AG08396 (cell line): ENCODE measurements around the gene MBNL1.

Source experiments
- DNase-seq: peaks from one replicate; pipeline ENCODE4 v3.0.0; 2012; ENCODE audit warnings: low spot score, mixed read lengths

Gene MBNL1

DNA sequence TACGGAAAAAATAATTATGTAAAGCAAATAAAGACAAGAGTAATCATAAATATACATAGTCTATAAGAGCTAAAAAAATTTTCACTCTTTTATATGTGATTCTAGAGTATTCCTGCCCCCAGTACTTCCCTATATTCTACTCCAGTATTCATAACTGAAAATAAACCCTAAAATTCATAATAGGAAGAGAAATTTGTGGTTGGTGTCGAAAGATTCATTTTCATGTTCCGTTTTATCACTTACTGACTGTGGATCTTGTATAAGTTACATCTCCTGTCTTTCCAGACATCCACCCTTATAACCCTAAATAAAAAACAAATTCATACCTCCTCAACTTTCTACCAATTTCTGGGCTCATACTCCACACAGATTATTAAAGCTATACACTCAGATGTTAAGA is 16.0 kb upstream of the MBNL1 start:
- no peak for DNase-seq

DNA sequence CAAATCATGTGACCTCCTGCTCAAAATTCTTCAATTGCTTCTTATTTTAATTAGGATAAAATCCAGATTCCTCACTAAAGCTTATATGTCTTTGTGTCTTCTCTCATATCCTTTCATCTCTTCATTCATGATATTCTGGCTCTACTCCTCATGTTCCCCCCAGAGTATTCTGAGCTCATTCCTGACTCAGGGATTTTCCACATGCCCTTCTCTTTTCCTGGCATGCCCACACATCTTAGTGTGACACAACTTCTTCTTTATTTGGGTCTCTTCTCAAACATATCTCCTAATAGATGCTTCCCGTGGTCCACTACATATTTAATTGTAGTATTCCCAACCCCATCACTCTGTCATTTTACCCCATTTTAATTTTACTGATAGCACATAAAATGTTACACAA is 15.2 kb upstream of the MBNL1 start:
- DNase-seq: no peak

DNA sequence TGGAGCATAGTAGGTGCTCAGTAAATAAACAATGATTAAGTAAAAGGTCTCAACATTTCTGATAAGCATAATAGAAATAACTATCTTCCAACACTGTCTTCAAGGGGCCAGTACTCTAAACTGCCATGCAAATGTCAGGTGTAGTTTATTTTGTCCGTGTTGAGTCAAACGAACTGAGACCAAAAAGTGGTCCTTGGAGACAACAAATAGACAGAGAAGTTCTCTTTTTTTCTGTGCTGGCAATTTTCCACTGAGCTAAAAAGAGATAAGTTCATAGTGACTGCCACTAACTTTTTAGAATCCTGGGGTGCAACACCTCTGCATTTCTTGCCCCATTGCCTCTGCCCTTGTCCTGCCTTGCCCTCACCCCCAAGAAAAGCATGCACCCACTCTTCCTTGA is 14.7 kb upstream of the MBNL1 start:
- no peak for DNase-seq

DNA sequence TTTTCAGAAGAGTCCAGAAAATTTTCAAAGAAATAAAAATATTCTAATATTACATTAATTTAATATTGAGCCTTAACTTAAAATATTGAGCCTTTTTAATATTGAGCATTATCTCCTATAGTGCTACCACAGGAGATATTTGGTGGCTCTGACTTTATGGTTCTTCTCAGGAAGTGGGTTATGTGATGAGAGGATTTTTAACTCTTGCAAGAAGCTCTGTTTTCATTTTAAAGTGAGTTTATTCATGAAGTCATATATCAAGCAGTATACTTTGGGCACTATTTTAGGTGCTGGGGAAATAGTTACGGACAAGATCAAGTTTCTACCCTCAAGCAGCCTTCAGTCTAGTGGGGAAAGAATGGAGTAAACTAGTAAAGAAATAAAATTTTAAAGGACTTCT is 13.4 kb upstream of the MBNL1 start:
- DNase-seq: no peak

DNA sequence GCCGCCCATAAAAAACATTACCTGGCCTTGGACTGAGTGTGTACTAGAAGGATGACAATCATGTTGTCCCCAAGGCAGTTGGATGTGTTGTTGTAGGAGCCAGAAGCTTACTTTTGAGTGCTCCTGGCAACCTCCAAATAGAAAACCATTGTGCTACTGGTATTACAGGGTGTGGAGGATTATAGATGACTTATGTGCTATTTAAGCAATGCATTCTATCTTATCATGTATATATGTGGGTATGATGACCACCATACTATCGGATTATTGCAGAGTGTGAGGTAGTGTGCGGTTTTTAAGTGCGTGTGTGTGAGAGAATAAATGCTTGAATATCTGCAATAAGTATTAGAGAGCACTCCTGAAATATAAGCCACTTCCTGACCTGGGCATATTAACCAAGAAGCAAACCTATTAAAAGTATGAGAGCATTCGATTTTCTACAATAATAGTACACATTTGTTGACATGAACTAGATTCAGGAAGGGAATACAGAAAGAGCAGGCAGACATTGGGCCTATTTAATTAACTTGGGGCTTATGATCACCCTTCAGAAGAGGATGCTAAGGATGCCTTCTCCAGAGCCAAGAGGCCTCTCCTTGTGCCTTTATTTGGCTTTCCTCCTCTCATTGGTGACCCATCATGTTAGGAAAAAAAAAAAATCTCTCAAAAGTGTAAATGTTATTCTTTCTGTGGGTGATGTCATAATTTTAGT is 11.7 kb upstream of the MBNL1 start:
- peak; percentile 11 for DNase-seq

DNA sequence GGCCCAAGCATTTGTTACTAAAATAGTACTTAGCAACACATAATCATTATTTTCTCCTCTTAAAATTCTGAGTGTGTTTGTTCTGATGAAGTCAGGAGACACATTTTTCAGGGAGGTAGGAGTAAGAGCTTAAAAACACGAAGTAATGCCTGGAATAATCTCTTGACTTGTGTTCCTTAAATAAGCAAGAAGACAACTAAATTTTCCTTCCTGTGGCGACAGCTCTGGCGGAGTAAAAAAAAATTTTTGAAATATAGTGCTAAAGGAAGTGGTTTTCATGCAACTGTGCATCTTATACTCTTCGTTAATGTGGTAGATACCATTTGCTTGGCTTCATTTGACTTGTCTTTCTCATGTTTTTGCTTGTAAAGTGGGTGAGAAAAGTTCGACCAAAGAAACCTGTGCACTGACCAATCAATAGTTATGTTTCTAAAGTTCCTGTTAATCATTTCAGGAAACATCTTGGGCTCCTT is 11.1 kb upstream of the MBNL1 start:
- DNase-seq: no peak

DNA sequence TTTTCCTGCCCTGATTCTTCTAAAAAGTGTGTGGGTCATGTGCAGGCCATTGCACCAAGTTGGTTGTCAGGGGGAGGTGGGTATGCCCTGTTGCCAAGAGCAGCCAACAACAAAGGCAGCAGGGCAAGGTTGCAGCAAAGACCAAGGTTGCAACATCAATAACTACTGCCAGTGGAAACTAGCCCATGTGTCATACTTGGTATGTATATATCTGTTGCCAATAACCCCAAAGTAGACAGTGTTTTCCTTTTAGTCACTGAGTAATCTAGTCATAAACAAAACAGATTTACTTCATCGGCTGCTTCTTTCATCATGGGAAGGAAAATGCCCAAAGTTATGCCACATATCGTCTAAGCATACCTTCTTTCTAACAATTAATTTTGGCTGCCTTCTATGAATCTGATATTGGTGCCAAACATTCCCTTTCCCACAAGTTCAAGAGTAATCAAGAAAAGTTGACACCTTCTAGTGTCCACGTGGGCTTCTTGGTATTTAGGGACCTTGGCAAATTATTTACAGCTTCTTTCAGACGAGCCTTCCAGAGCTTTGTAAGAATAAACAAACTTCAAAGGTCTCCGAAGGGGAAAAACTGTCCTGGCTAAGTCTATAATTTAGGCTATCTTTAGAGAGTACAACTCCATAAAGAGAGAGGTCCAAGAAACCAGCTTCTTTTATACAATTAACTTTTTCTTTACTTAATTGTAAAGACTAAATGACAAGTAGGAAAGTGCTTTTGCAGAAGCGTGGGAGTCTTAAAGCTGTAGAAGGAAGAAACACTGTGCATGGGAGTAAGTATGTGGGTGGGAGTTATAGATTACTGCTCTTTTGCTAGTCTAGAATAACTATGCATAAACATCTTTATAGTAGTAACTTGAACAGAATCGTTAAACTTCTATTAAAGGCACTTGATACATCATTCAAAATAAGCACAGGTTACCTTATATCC is 10.0 kb upstream of the MBNL1 start:
- peak; percentile 89 for DNase-seq

DNA sequence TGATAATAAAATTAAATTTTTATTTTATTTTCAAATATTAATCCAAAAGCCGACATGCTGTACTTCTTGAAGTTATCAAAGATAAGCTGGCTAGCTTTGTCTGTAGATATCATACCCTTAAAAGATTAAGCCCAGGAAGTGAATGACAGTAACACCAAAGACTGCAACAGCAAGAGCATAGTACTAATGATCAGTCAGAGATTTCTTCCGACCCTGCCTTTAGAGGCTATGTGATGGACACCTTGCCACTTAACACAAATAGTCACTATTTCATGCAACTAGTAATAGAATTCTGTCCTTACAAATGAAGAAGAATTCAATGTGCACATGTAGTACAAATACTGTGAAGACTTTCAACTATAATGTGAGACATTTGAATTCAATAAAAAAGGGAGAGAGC is 9.3 kb upstream of the MBNL1 start:
- no peak for DNase-seq

DNA sequence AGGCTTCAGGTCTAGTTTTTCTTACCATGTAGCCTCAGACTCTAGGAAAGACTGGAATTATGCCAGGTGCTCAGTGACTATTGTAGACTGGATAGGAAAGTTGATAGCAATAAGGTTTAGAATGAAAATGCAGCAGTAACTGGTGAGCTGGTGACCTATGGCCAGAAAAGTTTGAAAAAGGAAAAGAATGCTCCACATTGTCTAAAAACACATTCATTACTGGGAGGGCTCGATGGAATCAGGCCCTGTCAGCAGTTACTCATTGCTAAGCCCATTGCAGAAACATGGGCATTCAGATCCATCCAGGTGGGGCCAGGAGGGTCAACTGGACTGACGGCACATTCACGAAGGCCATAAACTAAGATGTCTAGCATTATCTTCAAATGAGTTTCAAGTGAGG is 8.7 kb upstream of the MBNL1 start:
- DNase-seq: no peak

DNA sequence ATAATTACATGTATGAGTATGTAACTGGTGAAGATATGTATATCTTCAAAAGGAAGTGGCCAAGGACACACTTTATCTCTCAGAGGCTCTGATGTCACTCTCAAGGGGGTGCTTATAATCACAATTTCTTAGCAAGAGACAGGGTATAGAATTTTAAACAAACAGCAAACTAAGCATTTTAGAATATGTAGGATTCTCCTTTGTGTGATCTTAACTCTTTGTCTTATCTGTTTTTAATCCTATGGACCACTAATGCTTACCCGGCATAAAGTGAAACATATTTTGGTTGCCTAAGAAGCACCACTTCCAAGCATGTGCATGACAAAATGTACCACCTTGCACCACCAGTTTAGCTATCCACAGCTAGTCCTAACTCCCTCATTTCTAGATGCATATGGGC is 8.2 kb upstream of the MBNL1 start:
- DNase-seq: no peak

DNA sequence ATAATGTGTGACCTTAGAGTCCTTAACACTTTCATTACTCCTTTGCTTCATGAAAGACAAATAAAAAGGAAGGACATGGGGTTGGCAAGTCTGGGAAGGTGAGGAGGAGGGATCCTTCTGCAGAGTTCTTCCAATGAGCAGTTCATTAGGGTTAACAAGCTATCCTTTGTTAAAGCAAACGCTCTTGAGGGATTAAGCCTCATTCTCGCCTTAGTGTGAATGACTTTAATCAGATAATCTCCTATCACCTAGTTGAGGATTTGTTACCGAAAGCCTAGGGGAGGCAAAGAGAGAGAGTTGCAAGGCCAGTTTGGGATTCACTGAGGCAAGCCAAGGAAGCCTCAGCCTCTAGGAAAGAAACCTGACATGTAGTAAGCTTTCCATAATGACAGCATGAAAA is 7.4 kb upstream of the MBNL1 start:
- DNase-seq: no peak

DNA sequence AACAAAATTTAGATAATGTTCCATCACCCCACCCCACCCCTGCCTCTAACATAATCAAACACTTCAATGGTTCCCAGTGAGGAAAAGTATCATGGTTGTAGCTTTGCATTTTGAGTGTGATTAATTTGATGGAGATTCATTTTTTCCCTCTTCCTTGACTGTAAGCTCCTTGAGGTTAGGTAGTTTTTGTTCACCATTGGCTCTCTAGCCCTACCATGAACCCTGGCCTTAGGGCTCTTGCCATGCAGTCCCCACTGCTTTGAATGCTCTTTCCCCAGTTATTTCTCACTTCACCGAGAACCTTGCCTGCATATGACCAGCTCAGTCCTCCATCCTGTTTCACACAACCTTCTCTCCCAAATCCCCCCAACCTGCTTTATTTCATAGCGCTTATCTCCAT is 5.0 kb upstream of the MBNL1 start:
- no peak for DNase-seq

DNA sequence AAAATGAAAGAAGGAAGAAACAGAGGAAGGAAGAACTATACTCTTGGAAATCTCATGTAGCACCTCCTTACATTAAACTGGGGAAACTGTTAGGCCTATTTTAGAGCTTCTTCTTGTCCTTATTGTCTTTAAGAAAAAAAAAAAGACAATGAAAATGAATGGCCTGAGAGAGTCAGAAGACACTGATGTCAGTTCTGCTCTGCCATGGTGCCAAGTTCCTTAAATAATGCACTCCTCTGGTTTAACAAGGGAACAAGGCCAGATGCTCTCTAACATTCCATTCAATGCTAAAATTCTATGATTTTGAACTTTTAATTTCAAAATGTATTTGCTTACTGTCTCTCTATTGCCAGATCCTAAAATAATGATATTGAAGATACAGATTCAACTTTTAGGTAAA is 4.4 kb upstream of the MBNL1 start:
- no peak for DNase-seq

DNA sequence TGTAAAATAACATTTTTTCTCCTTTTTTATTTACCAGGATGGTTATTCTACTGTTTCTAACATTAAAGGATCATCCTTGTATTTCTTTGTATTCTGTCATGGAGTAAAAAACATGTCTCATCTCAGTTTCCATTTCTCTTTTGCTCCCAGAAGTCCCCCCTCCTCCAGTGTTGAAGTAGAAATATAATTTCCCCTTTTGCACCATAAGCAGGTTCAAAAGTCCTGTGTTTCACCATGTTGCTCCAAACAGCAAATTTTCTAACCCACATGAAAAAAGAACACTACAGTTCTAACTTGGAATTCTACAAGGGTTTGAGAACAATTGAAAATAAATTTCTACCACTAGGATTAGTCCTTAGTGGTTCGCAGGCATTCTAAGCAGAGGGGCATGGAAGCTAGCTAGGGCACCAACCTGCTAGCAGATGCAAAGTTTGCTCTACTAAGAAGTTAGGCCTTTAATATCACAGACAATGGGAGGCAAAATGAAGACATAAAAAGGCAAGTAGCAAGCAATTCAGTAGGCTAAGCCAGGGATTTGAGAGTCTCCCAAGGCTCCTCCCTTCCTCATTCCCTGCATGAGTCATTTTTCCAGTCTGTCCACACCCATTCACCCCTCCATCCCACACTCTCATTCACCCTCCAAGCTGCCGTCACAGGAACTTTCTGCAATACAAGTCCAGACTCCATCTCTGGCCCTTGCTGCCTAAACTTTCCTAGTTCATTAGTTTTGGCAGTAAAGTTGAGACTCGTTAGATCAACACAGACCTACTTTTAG is 2.3 kb upstream of the MBNL1 start:
- peak; percentile 73 for DNase-seq

DNA sequence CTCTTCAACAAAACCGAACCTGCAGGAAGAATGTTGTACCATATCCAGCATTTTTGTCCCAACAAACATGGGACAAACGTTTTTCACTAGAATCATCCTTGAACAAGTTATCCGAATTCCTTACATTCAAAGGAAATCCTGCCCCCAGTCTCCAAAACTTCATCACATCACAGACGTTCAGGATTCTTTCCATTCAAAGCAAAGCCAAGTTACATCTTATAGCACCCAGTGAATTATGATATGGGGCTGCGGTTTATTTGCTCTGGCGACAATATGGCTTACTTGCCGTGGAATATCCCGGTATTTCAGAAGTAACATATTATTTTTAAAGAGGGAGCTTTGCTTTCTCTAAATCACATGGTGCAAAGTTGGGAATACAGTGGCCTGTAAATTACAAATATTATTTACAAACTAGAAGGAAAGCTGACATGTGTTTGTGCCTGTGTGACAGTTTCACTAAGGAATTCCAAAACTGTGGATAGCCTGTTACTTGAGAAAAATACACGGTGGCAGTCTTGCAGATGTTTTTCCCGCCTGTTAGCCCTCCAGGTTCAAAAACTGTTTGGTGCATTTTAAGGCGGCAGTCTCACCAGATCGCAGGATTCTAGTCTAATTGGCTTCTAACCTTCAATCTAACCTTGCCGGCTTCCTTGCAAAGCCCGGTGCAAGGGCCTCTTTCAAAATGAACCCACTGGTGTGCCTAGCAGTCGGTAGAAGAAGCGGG is 736 bp upstream of the MBNL1 start:
- DNase-seq: no peak

DNA sequence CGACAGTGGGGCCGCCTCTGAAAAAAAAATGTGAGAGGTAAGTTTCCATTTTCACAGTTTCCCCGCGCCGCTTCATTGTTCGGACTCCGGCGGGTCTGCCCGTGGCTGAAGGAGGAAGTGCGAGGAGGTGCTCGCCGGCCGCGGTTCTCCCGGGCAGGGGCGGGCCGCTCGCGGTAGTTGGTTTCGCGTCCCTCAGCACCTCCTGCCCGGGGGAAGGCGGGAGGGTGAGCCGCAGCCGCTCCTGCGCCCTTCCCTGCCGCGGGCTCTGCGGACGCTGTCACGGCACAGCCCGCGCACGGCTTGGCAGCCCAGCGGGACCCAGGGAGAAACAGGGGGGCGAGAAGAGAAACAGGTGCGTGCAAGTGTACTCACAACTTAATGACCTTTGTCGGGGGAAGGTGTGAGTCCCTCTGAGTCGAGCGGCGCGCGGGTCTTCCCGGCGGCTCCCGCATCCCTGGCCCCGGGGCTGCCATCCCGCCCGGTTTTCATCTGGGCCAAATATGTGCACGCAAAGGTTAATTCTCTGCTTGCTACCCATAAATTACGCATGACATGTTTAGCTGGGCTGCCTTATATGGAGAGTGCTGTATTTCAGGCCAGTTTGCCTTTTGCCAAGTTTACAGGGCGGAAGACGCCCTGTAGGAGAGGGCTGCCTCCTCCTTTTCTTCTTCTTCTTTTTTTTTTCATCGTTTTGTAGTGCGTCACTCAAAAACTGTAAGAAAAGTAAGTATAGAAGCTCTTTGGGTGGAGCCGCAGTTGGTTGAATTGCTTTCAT is 514 bp downstream of the MBNL1 start:
- DNase-seq: peak; percentile 57

DNA sequence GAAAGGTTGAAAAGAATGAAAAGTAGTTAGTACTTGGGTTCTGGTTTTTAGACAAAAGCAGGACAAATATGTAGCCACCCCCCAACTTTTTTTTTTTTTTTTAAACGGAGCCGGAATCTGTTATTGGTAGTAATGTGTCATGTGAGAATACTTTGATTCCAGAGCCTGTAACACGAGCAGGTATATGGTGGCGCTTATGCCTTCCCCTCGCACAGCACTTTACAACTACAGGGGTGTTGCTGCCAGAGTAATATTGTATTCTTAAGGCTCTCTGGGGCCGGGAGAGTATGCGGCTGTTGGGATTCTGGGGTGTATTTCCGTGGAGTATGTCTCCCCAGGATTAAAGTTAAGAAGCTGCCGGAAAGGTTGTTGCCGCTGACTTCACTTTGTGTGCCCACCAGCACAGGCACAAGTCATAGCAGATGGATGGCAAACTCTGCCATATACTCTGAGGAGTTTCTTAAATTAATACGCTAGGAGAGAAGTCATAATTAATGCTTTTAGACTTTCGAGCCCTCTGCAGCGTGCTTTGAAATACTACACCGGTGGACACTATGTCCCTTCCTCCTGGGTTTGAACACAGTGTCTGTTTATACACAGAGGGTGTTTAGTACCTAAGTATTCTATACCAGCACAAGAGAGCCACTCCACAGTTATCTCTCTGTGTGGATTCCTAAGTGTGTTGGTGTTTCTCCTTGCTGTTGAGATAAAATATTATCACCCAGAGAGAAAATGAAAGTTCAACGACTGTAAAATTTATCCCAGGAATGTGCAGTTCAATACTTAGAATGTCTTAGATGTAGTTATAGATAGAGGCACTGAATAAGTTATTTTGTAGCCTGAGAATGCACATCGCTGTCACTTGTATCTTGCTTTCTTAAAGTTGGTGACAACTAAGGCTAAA is 1.4 kb downstream of the MBNL1 start:
- peak; percentile 35 for DNase-seq

DNA sequence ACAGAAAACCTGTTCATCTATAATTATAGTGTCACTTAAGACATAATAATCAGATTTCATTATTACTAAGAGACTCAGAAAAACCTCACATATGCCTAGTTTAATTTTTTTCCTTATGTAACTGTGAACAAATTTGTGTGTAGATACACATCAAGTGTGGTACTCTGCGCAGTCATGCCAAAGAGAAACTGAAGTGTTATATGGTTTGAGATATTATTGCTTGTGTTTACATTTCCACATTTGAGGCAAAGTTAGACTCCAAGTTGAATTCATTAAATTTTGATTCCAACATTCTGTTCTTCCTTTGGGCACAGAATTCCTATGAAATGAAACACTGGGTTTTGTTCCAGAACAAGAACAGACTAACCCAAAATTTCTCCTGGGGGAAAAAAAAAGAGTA is 2.2 kb downstream of the MBNL1 start:
- DNase-seq: no peak

DNA sequence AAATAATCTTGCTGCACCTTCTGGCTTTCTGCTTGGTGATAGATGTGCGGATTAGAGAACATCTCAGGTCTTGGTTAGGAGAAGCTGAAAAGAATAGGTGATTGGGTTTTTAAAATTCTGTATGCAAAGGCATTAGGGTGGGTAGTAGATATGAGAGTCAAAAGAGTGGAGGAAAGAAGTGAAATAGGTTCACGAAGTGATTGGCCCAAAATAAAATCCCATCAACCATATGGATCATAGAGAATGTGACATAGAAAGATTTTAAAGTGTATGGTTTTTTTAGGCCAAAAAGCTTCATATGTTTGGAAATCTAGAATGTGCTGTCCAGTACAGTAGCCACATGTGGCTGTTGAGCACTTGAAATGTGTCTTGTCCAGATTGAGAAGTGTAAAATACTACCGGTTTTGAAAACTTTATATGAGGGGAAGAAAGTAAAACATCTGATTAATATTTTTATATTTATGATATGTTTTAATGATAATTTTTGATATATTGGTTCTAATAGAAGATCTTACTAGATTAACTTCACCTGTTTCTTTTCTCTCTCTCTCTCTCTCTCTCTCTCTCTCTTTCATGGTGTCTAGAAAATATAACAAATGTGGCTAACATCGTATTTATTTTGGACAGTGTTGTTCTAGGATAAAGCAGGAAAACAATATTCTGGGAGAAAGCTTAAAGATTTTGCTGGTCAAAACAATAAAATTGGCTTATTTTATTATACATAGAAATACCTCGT is 2.9 kb downstream of the MBNL1 start:
- no peak for DNase-seq
